NCI-H2029 (cell line): ENCODE measurements around the gene DSCAM.

Source experiments
- DNase-seq: peaks from one replicate; lab custom pipeline; 2025; lab: John Stamatoyannopoulos, UW

Gene DSCAM

DNA sequence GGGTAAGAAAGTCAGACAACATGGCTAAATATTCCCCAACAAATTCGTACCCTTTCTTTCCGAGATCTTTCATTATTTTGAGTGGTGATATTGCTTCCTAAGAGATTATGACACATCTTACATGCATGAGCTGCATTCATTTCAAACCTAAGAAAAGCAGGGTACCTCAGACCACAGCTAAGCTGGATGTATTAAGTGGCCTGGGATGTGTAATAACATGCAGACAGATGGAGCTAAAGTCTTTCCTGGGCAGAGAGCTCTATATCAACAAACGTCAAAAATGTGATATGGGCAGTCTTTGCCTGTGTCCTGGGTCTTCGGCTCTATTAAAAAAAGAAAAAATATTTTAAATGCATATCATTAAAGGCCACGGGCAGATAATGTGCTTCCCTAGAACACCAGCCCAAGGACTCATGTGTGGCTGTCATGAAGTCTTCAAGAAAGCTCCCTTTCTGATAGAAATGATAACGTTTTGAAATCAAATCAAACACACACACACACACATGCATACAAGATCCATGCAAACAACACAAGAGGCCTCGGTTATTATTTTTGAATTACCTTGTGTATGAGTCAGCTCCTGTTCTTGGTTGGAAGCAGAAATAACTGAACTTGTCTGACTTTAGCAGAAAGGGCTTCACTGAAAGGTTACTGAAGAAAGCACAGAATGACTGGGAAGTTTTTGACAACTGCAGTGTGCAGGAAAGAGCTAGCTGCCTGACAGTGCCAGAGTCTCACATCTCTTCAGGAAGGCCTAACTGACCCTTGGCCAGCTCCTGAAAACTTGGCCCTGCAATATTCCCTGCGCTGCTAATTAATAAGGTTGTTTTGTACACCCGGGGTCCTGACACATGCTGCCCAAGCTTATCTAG lies 231.2 kb downstream of the DSCAM start:
- no peak for DNase-seq

DNA sequence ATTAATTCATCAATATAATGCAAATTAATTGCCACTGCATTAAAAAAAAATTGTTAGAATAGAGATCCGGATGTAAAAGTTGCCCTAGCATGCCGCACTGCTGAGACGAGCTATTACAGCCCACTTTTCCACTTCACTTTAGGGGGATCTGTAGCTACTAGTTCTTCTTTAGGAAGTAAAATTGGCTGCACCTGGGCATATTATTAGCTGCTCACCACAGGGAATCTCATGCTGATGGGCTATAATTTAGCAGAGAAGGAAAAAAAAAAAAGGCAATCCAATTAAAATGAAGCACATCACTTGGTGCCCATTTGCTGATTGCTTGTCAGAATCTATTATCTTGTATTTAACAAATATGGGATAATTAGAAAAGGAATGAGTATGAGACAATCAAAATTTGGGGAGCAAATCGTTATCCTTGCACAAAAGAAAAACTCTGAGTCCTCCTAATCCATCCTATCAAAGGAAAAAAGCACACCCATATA lies 233.4 kb downstream of the DSCAM start:
- no peak for DNase-seq

DNA sequence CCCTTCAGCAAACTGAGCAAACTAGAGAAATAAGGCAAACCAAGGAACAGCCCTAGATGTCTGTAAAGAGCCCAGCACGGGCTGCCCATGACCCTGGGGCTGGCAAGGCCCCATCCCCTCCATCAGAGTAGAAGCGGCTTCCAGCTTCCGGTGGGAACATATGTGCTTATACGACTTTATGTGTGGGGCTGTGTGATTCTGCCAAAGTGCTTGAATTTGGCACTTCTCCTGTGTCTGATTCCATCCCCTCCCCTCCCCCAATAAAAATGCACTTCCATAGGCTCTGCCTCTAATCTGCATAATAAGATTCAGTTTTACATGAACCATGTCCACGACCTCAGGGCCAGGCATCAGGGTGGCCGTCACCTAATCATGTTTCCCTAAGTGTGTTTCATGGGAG lies 236.6 kb downstream of the DSCAM start:
- no peak for DNase-seq

DNA sequence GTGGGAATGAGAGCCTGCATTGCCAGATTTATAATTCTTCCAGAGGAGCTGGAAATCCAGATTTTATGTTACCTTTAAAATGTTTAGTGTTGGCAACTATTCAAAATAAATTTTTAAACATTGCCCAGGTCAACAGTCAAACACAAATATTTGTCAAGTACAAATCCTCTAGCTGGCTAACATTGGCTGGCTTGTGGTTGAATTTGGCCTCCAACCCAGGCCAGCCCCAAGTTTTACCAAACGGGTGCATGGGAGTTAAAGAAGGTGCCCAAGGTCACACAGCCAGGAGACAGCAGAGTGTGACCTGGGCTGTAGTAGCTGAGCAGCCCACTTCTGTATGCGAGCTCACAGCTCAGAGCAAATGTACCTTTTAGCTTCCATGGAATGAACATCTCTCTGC lies 240.6 kb downstream of the DSCAM start:
- no peak for DNase-seq

DNA sequence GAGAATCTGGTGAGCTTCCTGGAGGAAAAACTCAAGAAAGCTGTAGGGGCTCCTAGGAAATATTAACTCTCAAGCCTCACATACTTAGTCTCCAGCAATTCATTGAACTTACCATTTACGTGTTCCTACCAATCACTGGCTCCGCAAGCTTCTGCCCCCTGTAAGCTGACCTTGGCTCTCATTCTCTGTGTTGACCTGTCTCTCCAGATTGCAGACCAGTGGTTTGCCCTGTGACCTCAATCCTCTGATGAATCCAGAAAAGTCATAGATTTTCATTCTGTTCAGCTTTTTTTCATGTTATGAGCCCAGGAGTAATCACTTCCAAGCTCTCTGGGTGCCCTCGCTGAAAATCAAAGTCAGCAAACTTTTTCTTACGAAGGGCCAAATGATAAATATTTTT lies 241.9 kb downstream of the DSCAM start:
- DNase-seq = no peak

DNA sequence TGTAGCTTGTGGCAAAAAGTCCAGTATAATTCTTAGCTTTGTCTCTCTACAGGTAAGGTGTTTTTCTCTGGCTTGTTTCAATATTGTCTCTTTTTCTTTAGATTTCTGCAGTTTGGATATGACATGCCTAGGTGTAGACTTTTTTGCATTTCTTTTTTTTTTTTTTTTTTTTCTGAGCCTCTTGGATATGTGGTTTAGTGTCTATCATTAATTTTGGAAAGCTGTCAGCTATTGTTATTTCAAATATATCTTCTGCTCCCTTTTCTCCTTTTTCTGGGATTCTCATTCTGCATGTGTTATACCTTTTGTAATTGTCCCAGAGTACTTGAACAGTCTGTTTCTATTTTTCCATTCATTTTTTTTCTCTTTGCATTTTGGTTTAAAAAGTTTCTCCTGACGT lies 243.2 kb downstream of the DSCAM start:
- DNase-seq = no peak

DNA sequence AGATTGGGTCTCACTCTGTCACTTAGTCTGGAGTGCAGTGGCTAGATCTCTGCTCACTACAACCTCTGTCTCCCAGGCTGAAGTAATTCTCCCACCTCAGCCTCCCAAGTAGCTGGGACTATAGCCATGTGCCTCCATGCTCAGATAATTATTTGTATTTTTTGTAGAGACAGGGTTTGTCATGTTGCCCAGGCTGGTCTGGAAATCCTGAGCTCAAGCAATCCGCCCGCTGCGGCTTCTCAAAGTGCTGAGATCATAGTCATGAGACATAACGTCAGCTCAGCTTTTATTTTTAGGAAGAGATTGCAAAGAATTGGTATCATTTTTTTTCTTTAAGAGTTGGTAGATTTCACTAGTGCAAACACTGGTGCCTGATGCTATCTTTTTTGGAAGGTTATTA lies 244.9 kb downstream of the DSCAM start:
- no peak for DNase-seq

DNA sequence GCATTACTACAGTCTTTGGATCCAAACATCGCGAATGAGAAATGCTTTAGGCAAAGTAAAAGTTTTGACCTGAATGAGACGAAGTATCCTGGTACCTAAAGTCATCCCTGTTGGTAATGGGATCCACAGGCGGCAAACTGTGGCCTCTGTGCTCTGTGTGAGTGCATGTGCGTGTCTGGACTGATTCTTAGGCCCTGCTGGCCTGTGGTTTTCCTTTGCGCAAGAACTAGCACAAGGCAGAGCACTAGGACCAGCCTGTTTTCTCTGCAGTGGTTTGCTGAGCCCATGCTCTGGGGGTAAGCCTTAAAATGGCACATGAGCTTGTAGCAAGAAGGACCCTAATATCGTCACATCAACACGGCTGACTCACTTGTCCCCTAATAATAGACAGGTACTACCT lies 251.2 kb downstream of the DSCAM start:
- no peak for DNase-seq

DNA sequence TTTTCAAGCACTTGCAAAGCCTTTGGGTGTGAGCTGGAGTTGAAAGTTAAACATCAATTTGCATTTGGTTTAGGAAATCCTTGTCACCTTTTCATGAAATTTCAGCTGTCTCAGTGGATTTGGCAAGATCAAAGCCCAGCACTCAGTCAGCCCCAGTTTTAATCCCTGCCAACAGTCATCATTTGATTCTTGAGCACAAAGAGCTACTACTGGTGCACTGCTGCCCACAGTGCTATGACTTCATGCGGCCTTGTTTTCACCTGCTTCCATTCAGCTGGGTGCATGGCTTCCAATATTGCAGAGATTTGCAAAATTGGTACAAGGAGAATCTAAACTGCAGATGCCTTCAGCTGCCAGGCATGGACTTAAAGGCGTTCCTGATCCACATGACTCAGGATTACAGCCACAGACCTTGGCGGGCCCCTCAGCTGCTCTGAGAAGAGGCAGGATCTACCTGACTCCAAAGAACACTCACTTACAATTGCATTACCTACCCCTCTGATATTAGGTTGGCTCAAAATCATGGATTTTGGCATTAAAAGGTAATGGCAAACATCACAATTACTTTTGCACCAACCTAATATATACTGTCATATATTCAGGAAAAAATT lies 259.1 kb downstream of the DSCAM start:
- no peak for DNase-seq

DNA sequence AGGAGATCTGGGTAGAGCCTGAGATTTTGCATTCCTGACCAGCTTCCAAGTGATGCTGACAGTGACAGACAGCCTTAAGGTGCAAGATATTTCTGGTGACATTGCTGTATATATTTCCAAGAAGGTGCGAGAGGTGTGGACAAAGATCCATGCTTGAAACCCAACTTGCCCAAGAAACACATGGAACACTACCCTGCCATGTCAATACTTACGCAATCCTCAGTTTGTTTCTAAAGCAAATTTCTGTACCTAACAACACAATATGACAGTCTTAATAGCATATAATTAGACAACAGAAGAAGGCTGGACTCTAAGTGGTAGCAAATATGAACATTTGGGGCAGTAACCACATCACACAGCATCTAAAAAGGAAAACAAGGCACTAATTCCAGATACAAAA lies 260.4 kb downstream of the DSCAM start:
- no peak for DNase-seq

DNA sequence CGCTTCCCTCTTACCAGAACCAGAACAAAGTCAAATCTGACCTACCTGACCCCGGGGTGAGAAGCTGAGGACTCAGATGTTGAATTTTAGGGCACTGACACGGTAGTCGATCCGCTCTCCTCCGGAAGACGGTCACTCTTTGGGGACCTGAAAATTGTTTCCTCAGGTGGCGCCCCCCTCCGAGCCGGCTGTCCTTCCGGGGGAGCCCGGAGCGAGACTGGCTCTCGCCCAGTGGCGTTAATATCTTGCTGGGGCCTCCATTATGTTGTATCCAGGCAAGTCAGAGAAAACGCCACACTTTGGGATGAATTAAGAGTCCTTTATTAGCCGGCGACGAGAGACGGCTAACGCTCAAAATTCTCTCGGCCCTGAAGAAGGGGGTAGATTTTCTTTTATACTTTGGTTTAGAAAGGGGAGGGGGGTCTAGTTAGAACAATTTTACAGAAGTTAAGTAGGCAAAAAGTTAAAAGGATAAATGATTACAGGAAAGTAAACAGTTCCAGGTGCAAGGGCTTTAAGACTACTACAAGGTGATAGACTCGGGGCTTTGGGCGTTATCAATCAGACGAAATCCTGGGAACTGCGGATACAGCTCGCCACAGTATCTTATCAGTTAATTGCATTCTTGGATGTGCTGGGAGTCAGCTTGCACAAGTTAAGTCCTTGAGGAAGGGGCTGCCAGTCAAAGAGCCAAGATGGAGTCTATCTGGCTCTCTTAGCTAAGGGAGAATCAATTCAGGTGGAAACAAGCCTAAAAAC lies 269.5 kb downstream of the DSCAM start:
- no peak for DNase-seq

DNA sequence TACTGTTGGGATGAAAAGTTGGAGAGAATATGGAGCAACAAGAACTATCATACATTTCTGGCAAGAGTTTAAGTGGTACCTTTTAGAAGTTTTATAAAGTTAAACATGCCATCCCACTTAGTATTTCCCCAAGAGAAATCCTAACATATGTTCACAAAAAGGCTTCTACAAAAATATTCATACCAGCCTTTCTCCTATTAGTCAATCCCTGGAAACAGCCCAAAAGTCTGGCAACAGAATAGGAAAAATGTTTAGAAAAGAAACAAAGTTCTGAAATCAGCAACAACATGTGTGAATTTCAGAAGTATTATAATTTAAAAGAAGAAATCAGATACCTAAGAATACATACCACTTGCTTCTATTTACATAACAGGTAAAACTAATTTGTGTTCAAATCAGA lies 271.0 kb downstream of the DSCAM start:
- no peak for DNase-seq

DNA sequence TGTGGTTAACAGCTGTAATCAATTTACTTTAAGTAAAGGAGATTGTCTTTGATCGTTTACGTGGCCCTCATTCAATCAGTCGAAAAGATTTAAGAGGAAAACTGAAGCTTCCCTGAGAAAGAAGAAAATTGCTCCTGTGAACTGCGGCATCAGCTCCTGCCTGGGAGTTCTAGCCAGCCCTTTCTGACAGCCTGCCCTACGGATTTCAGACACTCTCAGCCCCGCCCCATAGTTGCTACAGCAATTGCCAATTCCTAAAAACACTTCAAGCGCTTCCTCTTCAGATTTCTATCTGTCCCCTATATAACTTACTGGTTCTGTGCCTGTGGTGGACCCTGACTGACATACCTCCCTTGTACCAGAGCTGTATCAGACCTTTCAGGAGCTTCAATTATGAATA lies 277.6 kb downstream of the DSCAM start:
- no peak for DNase-seq

DNA sequence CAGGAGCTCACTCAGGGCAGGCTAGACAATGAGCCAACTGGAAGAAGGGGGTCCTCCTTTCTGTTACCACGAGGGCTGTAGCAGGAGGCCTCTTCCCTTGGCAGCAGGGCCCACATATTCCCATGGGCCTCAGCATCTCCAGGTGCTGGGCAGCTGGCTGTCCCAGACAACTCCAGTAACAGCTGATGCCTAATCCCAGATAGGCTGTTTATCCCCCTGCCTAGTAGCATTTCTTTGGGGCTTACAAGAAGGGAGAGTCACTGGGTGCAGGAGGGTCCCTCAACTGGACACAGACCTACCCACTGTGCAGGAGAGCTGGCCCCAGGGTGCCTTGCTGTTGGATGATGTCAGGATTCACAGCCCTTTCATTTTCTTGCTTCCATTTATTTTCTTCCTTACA lies 278.2 kb downstream of the DSCAM start:
- DNase-seq = no peak

DNA sequence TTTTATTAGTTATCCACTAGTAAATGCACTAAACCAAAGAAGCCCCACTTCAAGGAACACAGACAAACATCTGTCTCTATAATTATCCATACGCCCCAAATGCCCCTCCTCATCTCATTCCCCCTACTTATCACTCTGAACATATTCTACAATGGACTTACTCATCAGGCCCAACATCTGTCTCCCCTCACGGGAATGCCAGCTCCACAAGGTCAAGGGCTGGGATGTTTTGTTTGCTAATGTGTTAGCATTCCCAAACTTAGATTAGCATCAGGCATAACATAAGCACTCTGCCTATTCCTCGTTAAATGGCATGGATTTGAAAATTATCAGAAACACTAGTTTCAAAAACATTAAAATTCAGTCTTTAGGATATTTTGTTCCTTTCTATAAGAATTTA lies 279.5 kb downstream of the DSCAM start:
- DNase-seq = no peak

DNA sequence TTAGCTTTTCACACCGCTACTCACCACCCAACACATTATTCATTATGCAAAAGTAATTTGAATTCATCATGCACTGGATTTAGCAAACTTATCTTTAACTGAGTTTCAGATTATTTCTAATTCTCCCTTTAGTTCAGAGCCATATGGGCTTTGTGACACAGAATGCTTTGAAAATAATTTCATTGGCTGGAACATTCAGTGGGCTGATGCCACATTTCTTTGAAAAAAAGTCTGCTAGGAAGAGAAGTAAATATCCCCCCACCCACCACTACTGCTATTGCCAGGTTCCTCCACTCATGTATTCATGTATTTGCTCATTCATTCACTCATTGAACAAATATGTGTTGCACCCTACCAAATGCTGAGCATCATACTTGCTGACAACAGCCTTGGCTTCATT lies 280.5 kb downstream of the DSCAM start:
- DNase-seq = no peak

DNA sequence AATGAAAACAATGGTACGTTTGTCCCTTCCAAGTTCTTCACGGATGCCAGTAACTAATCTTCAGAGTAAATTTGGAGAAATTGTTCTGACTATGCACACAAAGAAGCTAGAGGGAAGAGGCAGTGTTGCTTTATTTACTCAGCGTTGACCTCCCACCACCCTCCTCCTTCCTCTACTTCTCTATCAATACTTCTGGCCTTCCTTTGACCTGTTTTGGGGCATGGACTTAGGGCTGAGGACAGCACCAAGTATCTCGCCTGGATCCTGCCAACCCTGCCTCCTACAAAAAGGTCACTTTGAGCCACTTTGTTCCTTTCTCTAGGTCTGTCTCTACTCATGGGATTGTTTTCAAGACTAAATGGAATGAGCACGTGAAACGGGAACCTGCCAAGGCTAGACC lies 282.6 kb downstream of the DSCAM start:
- no peak for DNase-seq

DNA sequence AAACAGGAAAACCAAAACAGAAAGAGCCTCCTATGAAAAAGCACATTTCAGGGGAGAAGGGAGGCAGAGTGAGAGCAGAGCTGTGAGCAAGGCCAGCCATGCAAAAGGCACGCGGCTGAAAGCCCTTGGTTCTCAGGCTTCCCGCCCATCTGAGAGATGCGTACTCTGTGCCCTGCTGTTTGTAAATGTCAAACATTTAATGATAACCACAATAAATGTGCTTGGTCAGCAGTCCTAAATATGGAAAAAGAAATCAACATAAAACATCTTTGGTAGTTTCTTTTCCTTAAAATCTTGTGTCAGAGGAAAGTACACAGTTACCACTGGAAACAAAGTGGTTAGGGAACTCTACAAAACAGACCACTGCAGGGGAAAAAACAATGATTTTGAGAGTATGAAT lies 283.1 kb downstream of the DSCAM start:
- DNase-seq = no peak

DNA sequence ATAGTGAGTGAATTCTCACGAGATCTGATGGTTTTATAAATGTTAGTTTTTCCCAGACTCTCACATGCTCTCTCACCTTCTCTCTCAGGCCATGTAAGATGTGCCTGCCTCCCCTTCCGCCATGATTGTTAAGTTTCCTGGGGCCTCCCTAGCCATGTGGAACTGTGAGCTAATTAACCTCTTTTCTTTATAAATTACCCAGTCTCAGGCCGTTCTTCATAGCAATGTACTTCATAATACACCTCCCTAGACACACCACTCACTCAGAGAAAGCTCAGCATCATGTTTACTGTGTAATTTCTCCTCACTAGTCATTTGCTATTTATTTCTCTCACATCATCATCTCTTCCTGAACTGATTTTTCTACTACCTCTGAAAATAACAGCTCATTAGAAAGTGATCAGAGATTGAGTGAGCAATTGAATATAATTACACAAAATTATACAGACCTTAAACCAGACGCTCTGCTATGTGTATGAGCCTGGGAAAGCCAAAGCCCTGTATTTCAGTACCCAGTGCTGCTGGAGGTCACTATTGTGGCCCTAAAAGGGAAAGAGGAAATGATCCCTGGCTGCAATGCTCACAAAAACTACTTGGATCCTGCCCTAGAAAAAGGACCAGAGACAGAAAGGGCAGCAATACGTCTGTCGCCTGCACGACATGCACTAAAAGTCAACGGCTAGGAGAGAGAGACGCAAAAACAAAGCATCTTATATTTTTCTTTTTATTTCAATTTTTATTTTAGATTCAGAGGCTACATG lies 284.5 kb downstream of the DSCAM start:
- DNase-seq = no peak

DNA sequence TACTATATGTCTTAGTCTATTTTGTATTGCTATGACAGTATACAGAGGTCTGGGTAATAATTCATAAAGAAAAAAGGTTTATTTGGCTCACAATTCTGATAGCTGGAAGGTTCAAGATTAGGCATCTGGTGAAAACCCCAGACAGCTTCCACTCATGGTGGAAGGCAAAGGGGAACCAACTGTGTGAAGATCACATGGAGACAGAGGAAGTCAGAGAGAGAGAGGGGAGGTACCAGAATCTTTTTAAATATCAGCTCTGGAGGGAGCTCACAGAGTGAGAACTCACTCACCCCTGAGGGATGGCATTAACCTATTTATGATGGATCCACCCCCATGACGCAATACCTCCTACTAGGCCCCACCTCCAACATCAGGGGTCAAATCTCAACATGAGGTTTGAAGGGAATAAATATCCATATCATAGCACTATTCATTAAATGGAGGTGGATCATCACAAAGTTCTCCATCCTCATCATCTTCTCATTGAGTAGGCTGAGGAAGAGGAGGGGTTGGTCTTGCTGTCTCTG lies 290.5 kb downstream of the DSCAM start:
- no peak for DNase-seq

DNA sequence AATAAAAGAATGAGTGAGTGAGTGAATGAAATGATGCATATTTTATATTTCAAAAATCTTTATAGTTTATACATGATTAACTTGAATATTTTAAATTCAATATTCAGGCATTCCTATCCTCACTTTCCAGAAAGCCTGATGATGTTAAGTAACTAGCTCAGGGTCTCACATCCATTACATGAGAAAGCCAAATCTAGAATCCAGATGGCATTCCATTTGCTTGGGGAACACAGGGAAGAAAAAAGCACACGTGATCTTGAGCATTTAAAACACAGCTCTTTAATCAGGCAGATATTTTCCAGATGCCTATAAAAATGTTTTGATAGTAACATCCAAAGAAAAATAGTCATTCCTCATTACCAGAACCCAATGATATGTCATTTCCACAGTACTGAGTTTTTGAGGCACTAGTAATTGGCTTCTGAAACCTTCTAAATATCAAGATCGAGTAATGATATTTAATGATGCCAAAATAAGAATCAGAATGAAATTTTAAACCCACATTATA lies 291.9 kb downstream of the DSCAM start:
- DNase-seq = no peak

DNA sequence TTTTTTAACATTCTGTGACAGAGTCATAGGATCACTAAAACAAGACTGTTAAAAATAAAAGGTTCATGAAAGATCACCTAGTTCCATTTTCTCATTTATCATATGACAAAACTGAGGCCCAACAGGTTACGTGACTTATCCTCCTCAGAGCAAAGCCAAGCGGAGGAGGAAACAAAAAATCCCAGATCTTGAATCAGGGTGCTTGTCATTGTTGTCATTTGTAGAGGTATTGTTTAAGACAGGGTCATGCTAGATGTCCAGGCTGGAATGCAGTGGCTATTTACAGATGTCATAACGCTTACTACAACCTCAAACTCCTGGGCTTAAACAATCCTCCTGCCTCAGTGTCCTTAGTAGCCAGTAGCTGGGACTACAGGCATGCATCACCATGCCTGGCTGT lies 293.2 kb downstream of the DSCAM start:
- no peak for DNase-seq
